Adipose tissue (tissue), 3 donors: Measurements from ENCODE around the gene B3GNT2. TPM values are rescaled to one million over a fixed set of nuclear protein-coding genes. Genes with fewer than 3 reads are reported as not detected.
"Not testable (repeated sequence)": the region's sequence is repeated elsewhere in the genome, so short reads cannot be mapped to it uniquely, and the experiment has no call there.

Experiments used
- H3K27ac ChIP-seq: one replicate; pipeline ENCODE4 v1.5.1; 2013; ENCODE audit warnings: low read depth, low read length
- WGBS, 3 donors: extraction: QIAGEN DNeasy Blood & Tissue Kit; methylation state at CpG; one replicate each; pipeline ENCODE4 v1.1.7; 2013; 5-methylcytosine and 5-hydroxymethylcytosine counted together
- polyA plus RNA-seq, 3 donors: library from polyadenylated mRNA; stranded (reverse); fragments of 200-250 nt; gene quantifications; one replicate each; pipeline ENCODE4 v1.2.3, GENCODE V29; 2013
- donor health status: healthy with polysubstance abuse.
- donor health status: Bipolar disorder and iron deficiency.
- donor health status: healthy.

B3GNT2 gene
- 10 to 100 TPM in 1 of 3 donors, 1 to 10 TPM in 2; 6.9 to 10.3 (median 9.4) TPM for polyA plus RNA-seq

- H3K27ac ChIP-seq, result peak within 1 kb of the TSS; percentile 83
- WGBS, 3 donors, result 1 to 2% (median 2%) methylated on average over 41 to 70 of the region's 70 CpGs
Measured at GRCh38 chr2:62195421-62196277, at the start of gene B3GNT2. Gene B3GNT2 (plus strand): TSS chr2:62196115. CDS start chr2:62222221, 26,106 bp downstream.

DNA sequence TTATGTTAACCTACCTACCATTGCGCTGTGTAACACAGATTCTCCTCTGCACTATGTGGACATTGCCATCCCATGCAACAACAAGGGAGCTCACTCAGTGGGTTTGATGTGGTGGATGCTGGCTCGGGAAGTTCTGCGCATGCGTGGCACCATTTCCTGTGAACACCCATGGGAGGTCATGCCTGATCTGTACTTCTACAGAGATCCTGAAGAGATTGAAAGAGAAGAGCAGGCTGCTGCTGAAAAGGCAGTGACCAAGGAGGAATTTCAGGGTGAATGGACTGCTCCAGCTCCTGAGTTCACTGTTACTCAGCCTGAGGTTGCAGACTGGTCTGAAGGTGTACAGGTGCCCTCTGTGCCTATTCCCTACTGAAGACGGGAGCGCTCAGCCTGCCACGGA, 49.1 kb upstream of the B3GNT2 start:
- 86 to 96% (median 92%) methylated on average over 7 of the region's 7 CpGs for WGBS, 3 donors
- H3K27ac ChIP-seq, result not testable (repeated sequence)

- no peak overlapping the region for H3K27ac ChIP-seq
- WGBS, 3 donors, result 71 to 92% (median 73%) methylated on average over 4 of the region's 4 CpGs
Measured at GRCh38 chr2:62147610-62148301, 48.2 kb upstream of the B3GNT2 start.

DNA sequence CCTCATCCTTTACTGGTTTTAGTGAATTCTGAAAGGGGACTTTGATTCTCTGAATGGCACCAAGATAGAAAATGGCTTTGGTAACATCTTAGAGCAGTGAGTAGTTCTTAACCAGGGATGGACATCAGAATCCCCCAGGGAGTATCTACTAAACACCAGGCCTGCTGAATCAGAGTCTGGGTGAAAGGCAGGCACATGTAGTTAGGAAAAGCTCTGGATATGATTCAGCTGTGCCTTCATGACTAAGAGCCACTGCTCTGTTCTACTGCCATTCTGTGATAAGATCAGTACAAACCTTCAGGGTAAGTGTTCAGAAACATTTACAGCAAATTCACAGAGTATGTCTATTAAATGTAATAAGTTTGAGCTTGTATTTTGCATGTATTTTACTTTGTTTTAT, 46.2 kb upstream of the B3GNT2 start:
- no peak overlapping the region for H3K27ac ChIP-seq

- WGBS, 3 donors, result 87 to 92% (median 87%) methylated on average over 6 of the region's 6 CpGs
- no peak overlapping the region for H3K27ac ChIP-seq
Measured at GRCh38 chr2:62150597-62151305, 45.2 kb upstream of the B3GNT2 start.

DNA sequence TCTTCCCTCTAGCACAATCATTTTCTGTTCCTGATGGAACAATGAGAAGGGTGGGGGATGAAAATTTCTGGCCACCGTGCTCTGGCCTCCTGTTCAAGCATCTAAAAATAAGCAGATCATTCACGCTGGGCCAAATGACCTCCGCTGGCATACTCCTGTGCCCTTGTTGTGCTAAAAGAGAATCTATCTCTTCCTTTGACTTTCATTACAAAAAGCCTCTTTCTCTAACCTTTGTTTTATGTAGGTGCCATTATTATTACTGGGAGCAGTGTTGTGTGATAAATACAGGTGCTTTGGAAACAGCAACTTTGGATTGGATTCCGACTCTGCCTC, 44.6 kb upstream of the B3GNT2 start:
- WGBS, 3 donors, result 83 to 94% (median 89%) methylated on average over 4 of the region's 4 CpGs
- H3K27ac ChIP-seq, result no peak overlapping the region

DNA sequence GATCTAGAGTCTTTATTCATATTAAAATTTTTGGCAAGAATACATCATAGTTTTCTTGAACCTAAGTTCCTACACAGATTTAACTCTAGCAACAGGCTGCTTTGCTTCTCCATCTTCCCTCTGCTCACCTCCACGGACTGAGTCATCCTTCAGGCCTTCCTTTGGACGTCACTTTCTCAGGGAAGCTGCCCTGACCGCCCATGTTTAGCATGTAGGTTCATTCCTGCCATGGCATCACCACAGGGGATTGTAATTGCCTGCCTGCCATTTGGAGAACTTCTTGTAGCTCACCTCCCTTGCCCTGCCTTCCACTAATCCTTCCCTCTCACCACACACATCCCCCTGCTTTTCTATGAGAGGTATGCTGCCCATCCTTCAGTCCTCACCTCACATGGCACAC, 43.9 kb upstream of the B3GNT2 start:
- 83 to 88% (median 87%) methylated on average over 3 of the region's 3 CpGs for whole genome bisulfite sequencing, 3 donors
- H3K27ac ChIP-seq, result no peak overlapping the region

- WGBS, 3 donors, result 75 to 84% (median 75%) methylated on average over 6 of the region's 6 CpGs
Measured at GRCh38 chr2:62156861-62157496, 38.9 kb upstream of the B3GNT2 start.

GRCh38 chr2:62158444-62159121, 37.3 kb upstream of the B3GNT2 start:
- 85 to 92% (median 86%) methylated on average over 9 of the region's 9 CpGs for WGBS, 3 donors
- no peak overlapping the region for H3K27ac ChIP-seq

More at GRCh38 chr2:62156861-62157496, 38.9 kb upstream of the B3GNT2 start:
- no peak overlapping the region for H3K27ac ChIP-seq

GRCh38 chr2:62160691-62161090, 35.2 kb upstream of the B3GNT2 start:
- 95 to 98% (median 97%) methylated on average over 9 of the region's 9 CpGs for WGBS, 3 donors
- H3K27ac ChIP-seq, result not testable (repeated sequence)

- 89 to 93% (median 90%) methylated on average over 3 of the region's 3 CpGs for WGBS, 3 donors
Measured at GRCh38 chr2:62163106-62163831, 32.6 kb upstream of the B3GNT2 start.

DNA sequence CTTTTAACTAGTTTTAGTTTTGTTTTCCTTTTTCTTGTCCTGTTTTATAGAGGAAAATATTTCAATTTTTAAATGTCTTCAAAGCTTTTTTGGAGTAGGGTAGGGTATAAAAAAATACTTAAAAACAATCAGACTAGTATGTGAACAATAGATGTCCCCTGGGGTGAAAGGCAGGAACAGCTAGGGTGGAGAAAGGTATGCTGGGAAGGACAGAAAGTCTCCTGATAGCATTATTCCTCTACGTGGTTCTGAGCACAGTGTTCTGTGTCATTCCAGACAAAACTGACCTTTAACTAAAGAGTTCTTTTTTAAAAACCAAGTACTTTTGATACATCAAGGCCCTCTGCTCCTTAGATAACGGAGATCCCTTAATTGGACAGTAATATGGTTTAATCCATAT, 32.1 kb upstream of the B3GNT2 start:
- H3K27ac ChIP-seq, result no peak overlapping the region
- 63 to 74% (median 70%) methylated on average over 2 of the region's 2 CpGs for WGBS, 3 donors

More at GRCh38 chr2:62163106-62163831, 32.6 kb upstream of the B3GNT2 start:
- no peak overlapping the region for H3K27ac ChIP-seq

- no peak overlapping the region for H3K27ac ChIP-seq
- WGBS, 3 donors, result 77 to 89% (median 85%) methylated on average over 4 of the region's 4 CpGs
Measured at GRCh38 chr2:62175728-62176127, 20.2 kb upstream of the B3GNT2 start.

DNA sequence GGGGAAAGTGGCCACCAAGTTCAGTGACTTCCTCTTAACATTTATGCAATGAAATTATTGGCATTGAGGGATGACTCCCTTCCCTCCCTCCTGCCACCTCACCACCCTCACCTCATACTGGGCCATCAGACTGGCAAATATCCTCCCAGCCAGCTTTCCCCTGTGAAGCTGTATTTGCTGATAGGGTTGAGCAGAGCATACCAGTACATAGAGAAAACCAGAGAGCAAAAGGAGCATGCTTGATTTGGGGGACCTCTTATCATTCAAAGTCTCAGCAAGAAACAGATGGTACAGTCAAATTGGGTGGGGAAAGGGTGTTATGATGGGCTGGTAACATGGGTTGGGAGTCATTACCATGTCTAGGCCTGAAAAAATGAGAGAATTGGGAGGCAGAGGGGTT, 19.1 kb upstream of the B3GNT2 start:
- H3K27ac ChIP-seq, result no peak overlapping the region

DNA sequence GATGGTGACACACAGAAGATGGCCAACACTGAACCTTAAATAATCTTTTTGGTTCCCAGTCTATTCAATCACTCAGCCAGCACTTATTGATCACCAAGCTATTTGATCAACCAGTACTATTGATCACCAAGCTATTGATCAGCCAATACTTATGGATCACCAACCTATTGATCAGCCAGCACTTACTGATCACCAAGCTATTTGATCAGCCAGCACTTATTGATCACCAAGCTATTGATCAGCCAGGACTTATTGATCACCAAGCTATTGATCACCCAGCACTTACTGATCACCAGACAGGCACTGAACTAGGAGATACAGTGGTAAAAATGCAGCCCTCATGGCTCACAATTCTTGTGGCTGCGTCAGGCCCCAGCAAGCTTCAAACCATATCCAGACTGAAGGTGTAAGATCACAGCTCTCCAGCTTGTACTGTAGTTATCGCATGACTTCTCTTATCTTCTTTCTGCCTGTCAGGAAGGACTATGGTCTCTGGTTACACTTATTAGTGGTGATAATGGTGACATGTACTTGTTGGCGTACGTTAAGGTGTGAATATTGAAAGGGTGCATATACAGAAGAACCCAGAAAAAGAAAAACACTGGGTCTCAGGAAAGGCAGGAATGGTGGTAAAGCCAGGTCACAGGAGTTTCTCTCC, 18.4 kb upstream of the B3GNT2 start:
- no peak overlapping the region for H3K27ac ChIP-seq
- WGBS, 3 donors, result 65 to 96% (median 95%) methylated on average over 4 of the region's 4 CpGs

DNA sequence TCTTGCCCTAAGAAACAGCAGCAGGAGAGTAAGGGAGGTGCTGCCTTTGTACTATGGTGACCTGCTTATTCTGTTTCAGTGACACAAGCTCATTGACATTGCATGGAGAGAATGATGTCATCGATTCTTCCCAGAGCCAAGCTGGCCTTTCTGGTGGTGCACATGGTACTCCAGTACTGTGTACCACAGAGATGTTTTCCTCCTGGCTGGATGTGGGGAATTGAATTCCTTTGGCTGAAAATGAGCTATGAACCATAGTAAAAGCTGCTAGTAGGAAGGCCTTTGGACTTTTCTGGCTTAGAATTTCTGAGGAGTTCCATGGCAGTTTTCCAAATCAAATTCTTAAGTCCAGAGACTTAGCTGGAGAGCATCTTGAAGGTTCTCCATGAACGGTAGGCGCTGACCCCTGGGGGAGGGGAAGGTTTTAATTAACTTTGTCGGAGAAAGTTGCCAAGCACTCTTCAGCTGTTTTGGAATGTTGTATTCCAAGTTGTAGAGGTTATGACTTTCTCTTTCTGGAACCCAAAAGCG, 17.1 kb upstream of the B3GNT2 start:
- H3K27ac ChIP-seq, result no peak overlapping the region
- WGBS, 3 donors, result 64 to 77% (median 69%) methylated on average over 5 of the region's 5 CpGs

DNA sequence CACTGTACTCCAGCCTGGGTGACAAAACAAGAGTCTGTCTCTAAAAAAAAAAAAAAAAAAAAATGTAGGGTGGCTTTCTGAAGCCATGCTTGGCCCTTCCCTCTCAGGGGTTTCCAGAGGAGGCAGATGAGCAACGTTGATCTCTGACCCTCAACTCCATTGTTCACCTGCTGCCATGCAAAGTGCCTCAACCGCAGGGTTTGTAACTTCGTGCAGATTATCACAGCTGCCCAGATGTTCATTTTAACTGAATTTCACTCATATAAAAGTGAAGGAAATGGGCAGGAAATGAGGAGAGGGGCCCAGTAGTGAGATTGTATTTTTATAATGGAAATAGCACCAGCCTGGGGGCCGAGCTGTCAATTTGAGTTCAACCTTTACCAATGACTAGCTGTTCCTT, 14.9 kb upstream of the B3GNT2 start:
- no peak overlapping the region for H3K27ac ChIP-seq
- WGBS, 3 donors, result 53 to 79% (median 60%) methylated on average over 4 of the region's 4 CpGs
